PC-9 (cell line): ENCODE measurements around the gene ADARB2.

Source experiments
- CTCF ChIP-seq: fragments of 200-600 bp; sonication (generic); conservative IDR thresholded peaks from 2 replicates; pipeline ENCODE4 v1.6.1; 2017; ENCODE audit warnings: mixed run types, antibody characterized with exemption, mild to moderate bottlenecking, moderate library complexity
- EZH2 ChIP-seq: fragments of 200-600 bp; sonication (generic); IDR thresholded peaks from 2 replicates; pipeline ENCODE4 v1.8.0; 2017; ENCODE audit warnings: antibody characterized with exemption, low read depth

- TF ChIP-seq CTCF, result no peak
- no peak for TF ChIP-seq EZH2
Measured at GRCh38 chr10:1526436-1527055, 210.8 kb downstream of the ADARB2 start.
